Limb (tissue), 2 donors: Measurements from ENCODE around the gene GPR137.

Experiments
- DNase-seq, 2 donors: peaks; one replicate each; pipeline ENCODE4 v3.0.0-alpha.2; 2016; ENCODE audit errors: extremely low spot score in 2 of 2

Gene GPR137

DNA sequence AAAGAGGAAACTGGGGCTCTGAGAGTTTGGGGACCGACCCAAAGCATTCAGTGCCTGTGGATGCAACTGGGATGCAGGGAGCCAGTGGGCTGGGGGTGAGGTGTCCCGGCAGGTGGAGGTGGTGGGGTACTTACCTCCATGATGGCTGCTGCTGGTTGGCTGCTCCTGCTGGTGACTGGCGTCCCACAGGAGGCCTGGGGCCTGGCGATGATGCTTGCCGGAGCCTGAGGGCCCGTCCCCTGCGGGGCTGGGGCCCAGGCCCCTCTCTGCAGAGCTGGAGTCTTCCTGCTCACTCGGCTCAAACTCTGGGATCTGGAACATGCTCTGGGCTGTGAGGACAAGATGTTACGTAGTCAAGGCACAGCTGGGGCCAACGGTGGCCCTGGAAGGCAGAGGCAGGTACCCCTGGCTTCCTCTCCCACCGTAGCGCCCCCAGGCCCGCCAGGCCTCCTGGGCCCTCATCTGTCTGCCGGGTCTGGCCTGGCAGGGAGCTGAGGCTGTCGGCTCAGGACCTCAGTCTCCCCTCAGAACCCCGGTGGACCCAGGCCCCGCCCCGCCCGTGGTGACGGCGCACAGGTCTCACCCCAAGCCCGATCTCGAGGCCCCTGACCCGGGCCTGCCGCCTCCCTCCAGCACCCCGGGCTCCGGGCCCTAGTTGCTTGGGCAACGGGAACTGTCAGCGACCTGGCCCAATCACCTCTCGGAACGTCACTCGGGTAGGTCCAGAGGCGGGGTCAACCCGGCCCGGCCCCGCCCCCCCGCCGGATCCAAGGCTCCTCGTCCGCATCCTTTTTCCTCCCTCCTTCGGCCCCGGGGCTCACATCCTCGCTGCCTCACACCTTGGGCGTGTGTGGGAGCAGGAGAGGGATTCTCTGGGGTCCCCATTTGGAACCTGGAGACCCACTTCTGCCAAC is 1.3 kb upstream of the GPR137 start, which contains the start of gene BAD:
BAD (minus strand) TSS at position 618 of the 914 bp plus-strand sequence; CDS start at position 321, 297 bp downstream.
- DNase-seq, result peak; percentile 94 to 97

DNA sequence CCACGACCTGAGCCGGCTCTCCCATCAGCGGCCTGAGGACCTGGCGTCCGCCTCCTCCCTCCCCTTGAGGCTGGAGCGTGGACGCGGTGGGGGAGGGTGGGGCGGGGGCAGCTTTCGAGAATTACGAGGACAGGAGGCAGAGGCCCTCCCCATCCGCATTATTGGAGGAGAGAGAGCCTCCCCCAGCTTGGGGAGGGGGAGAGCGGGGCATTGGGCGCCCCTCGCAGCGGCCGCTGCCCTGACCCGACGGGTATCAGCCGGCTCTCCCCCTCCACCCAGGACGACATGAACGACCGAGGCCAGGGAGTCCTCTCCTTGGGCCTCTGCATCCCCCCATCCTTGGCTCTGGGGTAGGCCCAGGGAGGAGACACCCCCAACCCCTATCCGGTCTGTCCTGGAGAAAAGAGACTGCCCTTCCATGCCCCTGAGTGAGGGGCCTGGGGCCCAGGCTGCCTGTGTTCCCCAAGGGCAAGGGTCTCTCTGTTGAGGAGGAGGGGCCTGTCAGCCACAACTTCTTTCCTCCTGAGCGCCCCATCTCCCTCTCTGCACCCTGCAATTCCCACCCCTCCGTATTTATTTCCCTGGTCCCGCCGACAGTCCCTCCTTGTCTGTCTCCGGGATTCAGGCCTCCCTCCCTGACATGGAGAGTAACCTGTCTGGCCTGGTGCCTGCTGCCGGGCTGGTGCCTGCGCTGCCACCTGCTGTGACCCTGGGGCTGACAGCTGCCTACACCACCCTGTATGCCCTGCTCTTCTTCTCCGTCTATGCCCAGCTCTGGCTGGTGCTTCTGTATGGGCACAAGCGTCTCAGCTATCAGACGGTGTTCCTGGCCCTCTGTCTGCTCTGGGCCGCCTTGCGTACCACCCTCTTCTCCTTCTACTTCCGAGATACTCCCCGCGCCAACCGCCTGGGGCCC is 495 bp downstream of the GPR137 start:
- DNase-seq, result no peak

DNA sequence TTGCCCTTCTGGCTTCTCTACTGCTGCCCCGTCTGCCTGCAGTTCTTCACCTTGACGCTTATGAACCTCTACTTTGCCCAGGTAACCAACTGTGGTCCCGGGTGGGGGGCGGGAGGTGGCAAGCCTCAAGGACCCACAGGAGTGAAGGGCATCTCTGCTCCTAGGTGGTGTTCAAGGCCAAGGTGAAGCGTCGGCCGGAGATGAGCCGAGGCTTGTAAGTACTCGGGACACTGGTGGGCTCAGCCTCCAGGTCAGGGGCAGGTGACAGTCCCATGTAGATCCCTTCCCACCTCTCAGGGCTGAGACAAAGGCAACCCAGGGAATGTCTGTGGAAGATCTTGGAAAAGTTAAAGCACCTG is 1.1 kb downstream of the GPR137 start:
- DNase-seq, result no peak

DNA sequence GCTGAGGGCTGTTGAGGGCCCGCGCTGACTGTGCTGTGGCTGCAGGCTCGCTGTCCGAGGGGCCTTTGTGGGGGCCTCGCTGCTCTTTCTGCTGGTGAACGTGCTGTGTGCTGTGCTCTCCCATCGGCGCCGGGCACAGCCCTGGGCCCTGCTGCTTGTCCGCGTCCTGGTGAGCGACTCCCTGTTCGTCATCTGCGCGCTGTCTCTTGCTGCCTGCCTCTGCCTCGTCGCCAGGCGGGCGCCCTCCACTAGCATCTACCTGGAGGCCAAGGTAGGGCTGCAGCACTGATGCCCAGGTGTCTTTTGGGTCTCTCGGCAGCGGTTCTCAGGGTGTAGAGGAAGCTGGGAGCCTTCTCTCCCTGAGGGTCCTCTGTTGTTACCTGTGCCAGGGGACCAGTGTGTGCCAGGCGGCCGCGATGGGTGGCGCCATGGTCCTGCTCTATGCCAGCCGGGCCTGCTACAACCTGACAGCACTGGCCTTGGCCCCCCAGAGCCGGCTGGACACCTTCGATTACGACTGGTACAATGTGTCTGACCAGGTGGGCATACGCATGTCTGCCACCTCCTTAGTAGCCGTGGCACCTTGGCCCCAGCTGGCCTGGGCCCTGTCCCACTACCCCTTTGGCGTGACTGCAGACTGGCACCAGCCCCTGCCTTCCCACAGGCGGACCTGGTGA is 2.2 kb downstream of the GPR137 start:
- DNase-seq, result no peak

DNA sequence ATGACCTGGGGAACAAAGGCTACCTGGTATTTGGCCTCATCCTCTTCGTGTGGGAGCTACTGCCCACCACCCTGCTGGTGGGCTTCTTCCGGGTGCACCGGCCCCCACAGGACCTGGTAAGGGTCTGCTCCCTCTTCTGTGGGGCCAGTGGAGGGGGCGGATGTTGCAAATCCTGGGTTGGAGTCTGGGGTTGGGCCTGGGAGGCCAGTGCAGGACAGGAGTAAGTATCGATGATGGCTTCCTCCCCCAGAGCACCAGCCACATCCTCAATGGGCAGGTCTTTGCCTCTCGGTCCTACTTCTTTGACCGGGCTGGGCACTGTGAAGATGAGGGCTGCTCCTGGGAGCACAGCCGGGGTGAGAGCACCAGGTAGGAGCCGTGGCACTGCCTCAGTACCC is 2.7 kb downstream of the GPR137 start:
- no peak for DNase-seq

DNA sequence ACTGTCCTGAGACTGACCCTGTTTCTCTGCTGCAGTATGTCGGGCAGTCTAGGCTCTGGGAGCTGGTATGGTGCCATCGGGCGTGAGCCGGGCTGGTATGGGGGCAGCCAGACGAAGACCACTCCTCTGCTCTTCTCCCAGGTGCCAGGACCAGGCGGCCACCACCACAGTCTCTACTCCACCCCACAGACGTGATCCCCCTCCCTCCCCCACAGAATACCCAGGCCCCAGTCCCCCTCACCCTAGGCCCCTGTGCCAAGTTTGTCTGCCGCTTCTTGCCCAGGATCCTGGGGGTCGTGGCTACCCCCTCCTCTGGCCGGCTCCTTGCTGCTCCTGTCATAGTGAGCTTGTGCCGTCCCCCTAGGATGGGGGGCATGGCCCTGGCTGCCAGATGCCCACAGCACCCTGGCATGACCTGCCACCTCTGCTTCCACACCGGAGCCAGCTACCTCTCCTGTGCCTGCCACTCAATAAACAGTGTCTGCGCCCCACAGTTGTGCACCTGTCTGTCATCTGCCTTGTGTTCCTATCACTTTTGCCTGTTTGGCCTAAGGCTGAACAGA is 3.4 kb downstream of the GPR137 start:
- no peak for DNase-seq

DNA sequence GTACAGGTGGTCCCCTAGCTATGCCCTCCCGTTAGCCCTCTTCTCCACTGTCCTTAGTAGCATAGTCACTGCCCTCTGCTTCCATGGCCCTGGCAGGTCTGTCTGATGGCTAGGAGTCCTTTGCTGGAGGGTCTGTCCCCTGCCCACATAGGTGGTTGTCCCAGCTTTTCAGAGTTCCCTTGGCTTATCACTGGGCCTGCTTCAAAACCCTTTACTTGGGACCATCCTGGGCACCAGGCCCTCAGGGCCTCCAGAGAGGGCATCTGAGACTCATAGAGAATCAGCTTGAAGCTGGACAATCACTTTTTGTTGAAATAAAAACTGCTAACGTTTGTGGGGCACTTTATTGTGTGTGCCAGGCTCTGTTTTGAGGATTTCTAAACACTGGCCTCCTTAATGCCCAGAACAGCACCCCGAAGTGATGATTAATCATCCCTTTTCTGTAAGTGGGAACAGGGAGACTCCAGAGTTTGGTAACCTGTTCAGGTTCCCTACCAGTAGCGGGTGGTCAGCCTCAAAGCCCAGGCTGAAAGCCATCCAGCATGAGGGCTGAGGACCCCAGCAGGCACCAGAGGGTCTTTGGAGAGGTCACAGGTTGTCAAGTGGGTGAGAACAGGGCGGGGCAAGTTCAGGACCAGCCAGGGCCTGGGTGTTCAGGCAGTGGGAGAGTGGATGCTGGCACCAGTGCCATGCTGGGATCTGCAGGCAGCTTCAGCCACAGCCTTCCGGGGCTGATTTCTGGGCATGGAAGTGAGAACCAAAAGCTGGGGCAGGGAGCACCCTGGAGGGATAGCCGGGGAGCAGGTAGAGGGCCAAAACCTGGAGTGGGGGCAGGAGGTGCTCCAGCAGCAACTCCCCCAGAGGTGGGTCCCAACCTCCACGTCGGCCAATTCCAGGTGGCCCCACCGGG is 5.0 kb downstream of the GPR137 start:
- DNase-seq, result no peak

DNA sequence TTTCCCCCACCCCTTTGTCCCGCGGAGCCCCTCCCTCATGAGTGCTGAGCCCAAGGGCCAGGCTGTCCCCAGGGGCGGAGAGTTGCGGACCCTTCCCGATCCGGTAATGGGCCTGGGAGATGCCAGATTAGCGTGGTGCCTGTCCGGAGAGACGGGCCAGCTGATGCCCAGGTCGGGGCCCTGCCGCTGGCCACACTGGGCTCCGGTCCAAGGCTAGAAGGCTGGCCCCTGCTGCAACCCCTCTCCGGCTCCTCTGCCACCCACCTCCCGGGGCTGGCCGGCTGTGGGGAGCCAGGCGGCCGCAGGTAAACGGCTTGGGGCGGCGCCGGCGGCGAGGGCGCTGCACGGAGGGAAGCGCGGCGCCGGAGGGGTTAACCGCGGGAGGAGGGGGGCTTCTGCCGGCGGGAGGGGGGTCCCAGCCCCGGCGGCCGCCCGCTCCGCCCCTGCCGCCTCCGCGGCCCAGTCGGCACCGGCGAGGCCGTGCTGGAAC is 5.7 kb downstream of the GPR137 start, which contains the start of gene KCNK4:
KCNK4 (plus strand) TSS at position 41 of the 490 bp plus-strand sequence. CDS start 1,717 bp downstream, outside the sequence.
- no peak for DNase-seq

DNA sequence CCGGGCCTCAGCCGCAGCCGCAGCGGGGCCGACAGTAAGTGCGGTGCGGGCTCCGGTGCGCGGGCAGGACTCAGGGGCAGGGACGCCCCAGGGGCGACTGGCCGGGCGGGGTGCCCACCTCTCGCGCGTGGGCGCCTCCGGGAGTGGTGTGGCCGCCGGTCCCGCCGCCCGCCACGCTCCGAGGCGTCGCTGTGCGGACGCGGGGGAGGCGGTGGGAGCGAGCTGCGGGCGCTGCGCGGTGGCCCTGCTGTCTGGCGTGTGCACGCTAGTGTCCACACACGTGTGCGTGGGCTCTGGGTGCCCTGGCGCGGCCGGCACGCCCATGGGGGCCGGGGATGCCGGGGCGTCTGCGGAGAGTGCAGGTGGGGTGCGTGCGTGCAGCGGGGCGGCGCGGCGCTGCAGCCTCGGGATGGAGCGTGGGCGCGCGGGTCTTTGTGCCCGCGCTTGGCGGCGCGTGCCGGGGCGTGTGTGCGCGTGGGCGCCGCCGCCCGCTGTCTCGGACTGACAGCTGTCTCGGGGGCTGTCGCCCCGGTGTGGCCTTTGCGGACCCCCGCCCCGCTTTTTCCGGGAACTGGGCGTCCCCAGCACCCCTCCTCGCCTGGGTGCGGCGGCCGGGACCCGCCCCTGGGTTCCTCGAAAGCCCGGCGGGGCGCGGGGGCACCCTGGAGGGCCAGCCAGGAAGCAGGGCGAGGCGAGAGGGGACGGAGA is 6.3 kb downstream of the GPR137 start:
- peak in 1 of 2 donors; percentile 57 for DNase-seq

DNA sequence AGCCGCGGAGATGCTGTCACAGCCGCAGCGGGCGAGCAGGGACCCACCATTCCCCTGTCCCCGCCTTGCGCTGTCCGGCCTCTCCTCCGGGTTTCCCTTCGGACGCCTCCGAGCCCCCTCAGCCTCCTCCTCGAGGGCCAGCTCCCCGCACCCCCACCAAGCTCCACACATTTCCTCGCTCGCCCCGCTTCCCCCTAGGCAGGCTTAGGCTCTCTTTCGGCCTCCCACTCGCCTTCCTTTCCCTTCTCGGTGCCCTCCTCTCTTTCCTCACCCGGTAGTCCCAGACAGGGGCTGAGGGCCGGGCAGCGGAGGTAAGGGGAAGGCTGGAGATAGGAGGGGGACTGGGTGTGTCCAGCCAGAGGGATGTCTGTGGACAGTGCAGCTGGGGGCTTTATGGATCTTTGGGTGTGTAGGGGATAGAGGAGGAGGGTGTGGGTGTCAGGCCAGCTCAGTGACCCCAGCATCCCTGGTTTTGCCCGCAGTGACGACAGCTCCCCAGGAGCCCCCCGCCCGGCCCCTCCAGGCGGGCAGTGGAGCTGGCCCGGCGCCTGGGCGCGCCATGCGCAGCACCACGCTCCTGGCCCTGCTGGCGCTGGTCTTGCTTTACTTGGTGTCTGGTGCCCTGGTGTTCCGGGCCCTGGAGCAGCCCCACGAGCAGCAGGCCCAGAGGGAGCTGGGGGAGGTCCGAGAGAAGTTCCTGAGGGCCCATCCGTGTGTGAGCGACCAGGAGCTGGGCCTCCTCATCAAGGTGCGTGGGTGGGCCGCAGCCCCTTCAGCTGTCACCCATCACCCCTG is 7.0 kb downstream of the GPR137 start:
- DNase-seq, result no peak

DNA sequence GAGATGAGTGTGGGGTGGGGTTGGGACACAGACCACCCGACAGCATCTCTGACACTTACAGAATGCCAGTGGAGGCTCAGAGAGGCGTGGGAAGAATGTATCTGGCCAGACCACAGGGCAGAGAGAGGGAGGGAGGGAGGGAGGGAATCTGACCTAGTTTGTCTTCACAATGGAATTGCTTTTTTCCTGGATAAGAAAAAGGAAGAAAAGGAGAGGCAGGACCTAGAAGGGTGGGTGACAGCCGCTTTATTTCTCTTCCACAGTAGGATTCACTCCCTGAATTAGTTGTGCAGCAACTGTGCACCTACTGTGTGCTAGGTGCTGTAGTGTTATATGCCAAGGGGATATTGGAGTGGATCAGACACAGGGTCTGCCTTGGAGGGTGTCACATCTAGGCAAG is 9.1 kb downstream of the GPR137 start:
- no peak for DNase-seq

DNA sequence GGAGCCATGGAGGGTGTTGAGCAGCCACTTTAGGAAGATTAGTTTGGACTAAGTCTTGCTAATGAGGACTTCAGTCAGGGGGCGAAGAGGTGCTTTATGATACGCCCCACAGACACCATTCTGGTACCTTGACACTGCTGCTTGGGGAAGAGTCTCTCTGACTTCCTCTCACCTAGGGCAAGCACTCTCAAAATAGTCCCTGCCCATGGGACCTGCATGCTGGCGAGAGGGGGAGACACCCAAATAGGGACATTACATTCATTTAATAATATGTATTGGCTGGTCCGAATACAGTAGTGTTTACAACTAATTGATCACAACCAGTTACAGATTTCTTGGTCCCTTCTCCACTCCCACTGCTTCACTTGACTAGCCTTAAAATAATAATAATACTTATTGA is 10.1 kb downstream of the GPR137 start:
- no peak for DNase-seq

DNA sequence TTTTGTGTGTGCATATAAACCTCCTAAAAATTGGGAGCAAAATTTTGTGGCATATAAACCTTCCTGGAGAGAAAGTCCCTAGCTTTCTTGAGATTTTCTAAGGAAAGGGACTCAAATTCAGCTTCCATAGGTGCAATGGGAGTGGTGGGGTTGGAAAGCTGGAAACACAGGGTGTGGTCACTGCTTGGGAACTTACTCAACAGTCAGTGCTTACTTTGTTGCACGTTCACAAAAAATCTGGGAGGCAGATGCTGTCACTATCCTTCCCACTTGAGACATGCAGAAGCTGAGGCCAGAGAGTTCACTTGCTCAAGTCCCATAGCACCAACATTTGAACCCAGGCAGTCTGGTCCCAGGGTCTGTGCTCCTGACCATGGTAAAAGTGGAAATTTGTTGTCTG is 10.6 kb downstream of the GPR137 start:
- DNase-seq, result no peak

DNA sequence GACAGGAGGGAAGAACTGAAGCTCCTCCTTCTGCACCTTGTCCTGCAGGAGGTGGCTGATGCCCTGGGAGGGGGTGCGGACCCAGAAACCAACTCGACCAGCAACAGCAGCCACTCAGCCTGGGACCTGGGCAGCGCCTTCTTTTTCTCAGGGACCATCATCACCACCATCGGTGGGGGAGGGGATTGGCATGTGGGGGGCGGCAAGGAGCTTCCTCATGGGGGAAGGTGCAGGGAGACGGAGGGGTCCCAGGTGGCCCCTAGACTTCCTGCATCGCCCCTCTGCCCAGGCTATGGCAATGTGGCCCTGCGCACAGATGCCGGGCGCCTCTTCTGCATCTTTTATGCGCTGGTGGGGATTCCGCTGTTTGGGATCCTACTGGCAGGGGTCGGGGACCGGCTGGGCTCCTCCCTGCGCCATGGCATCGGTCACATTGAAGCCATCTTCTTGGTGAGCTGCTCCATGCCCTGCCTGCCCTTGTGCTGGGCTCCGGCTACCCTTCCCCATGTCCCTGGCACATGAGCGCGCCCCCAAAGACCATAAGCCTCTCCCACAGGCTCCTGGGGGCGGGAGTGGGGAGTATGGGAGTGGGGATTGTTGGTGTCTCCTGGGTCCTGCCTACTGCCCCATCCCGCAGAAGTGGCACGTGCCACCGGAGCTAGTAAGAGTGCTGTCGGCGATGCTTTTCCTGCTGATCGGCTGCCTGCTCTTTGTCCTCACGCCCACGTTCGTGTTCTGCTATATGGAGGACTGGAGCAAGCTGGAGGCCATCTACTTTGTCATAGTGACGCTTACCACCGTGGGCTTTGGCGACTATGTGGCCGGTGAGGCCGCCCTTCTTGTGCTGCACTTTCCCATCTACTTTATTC is 11.4 kb downstream of the GPR137 start:
- no peak for DNase-seq

DNA sequence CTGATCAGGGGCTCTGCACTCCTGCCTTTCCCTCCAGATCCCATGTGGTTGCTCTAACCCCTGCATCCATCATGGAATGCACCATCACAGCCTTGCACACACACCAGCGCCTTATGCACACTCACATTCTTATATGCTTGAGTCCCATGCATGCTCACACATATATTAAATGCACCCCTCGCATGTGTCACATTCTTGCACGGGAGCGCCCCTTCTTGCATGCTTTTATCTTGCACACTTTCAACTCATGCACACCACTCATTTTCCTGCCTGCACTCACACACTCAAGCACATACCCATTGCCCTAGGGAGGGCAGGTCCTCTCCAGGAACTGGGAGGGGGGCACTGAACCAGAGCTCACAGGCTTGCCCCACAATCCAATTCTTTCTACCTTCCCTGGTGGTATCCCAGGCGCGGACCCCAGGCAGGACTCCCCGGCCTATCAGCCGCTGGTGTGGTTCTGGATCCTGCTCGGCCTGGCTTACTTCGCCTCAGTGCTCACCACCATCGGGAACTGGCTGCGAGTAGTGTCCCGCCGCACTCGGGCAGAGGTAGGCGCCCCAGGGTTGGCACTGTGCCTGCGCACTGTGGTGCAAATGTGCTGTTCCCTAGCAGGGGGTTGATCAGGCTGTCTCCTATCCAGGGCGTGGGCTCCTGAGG is 12.2 kb downstream of the GPR137 start:
- DNase-seq, result no peak

DNA sequence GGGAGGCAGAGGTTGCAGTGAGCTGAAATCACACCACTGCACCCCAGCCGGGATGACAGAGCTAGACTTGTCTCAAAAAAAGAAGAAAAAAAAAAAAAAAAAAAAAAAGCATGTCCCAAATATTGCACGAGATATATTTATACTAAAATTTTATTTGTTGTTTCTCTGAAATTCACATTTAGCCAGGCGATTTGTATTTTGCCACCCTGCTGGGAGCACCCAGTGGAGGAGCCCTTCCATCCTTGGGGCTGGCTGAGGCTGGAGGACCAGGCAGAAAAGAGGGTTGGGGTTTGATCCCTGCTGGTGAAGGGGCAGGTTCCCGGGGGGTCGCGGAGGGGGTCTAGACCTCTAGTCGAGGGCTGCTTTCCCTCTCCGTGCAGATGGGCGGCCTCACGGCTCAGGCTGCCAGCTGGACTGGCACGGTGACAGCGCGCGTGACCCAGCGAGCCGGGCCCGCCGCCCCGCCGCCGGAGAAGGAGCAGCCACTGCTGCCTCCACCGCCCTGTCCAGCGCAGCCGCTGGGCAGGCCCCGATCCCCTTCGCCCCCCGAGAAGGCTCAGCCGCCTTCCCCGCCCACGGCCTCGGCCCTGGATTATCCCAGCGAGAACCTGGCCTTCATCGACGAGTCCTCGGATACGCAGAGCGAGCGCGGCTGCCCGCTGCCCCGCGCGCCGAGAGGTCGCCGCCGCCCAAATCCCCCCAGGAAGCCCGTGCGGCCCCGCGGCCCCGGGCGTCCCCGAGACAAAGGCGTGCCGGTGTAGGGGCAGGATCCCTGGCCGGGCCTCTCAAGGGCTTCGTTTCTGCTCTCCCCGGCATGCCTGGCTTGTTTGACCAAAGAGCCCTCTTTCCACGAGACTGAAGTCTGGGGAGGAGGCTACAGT is 13.6 kb downstream of the GPR137 start:
- peak in 1 of 2 donors; percentile 71 for DNase-seq
